HEK293 (cell line): ENCODE data around the gene ABHD16B.

Source experiments
- CTCF ChIA-PET: fragments of 350-600 bp; formaldehyde crosslinking; extraction: SDS; loops from one replicate; lab custom pipeline; 2021; ENCODE audit warnings: antibody characterized with exemption; lab: Yijun Ruan, JAX
- POLR2A ChIA-PET: fragments of 300-600 bp; formaldehyde crosslinking; extraction: SDS; loops from one replicate; lab custom pipeline; 2020; ENCODE audit warnings: antibody characterized with exemption, inconsistent platforms; lab: Yijun Ruan, JAX
- H3K27ac ChIP-seq: fragments of 200-500 bp; sonication (Bioruptor generic); 2 replicates; pipeline ENCODE4 v1.5.1; 2014; ENCODE audit warnings: low read depth, low read length, control low read depth, inconsistent platforms; ENCODE audit errors: extremely low read depth
- H3K36me3 ChIP-seq, 2 experiments: fragments of 200-500 bp in 1 of 2; sonication (Bioruptor generic) in 1 of 2; 1 replicate in 1 of 2; 2 replicates in 1 of 2; pipeline ENCODE4 v1.5.1; 2014 to 2017; ENCODE audit warnings: inconsistent platforms in 2 of 2, low read length in 2 of 2; ENCODE audit not compliant: control insufficient read depth in 2 of 2, insufficient read depth in 1 of 2
- H3K4me1 ChIP-seq: fragments of 200-500 bp; sonication (Bioruptor generic); 2 replicates; pipeline ENCODE4 v1.5.1; 2014; ENCODE audit warnings: mild to moderate bottlenecking, low read length, inconsistent platforms; ENCODE audit not compliant: control insufficient read depth, insufficient read depth
- H3K4me3 ChIP-seq: 2 replicates; pipeline ENCODE4 v1.5.1; 2011; ENCODE audit warnings: low read depth, mild to moderate bottlenecking, control low read depth, low read length, moderate library complexity
- H3K9me3 ChIP-seq: fragments of 200-500 bp; sonication (Bioruptor generic); 2 replicates; pipeline ENCODE4 v1.5.1; 2014; ENCODE audit warnings: low read depth, low read length, inconsistent platforms; ENCODE audit not compliant: control insufficient read depth, insufficient read depth
- HOXC10 ChIP-seq: sonication (generic); formaldehyde crosslinking; IDR thresholded peaks from 2 replicates; pipeline ENCODE4 v1.8.1; 2023; ENCODE audit warnings: mild to moderate bottlenecking, missing genetic modification reagents
- OSR2 ChIP-seq: fragments of 450-650 bp; formaldehyde crosslinking; IDR thresholded peaks from 2 replicates; pipeline ENCODE4 v1.5.1; 2016; ENCODE audit warnings: missing biosample characterization, missing genetic modification characterization
- SCRT2 ChIP-seq: fragments of 450-650 bp; formaldehyde crosslinking; IDR thresholded peaks from 2 replicates; pipeline ENCODE4 v1.5.1; 2016; ENCODE audit warnings: missing biosample characterization, missing genetic modification characterization
- ZBTB17 ChIP-seq: fragments of 450-650 bp; formaldehyde crosslinking; IDR thresholded peaks from 2 replicates; pipeline ENCODE4 v1.5.1; 2016; ENCODE audit warnings: missing biosample characterization, missing genetic modification characterization
- ZEB2 ChIP-seq: fragments of 450-650 bp; formaldehyde crosslinking; IDR thresholded peaks from 2 replicates; pipeline ENCODE4 v1.5.1; 2016; ENCODE audit warnings: missing biosample characterization, missing genetic modification characterization
- ZNF10 ChIP-seq: fragments of 450-650 bp; formaldehyde crosslinking; IDR thresholded peaks from 2 replicates; pipeline ENCODE4 v1.5.1; 2017; ENCODE audit warnings: missing biosample characterization, missing genetic modification characterization
- ZNF155 ChIP-seq: fragments of 450-650 bp; formaldehyde crosslinking; IDR thresholded peaks from 2 replicates; pipeline ENCODE4 v1.5.1; 2016; ENCODE audit warnings: missing biosample characterization, missing genetic modification characterization
- ZNF16 ChIP-seq: fragments of 450-650 bp; formaldehyde crosslinking; IDR thresholded peaks from 2 replicates; pipeline ENCODE4 v1.5.1; 2016; ENCODE audit warnings: low read depth, missing biosample characterization, missing genetic modification characterization
- ZNF174 ChIP-seq: fragments of 450-650 bp; formaldehyde crosslinking; IDR thresholded peaks from 2 replicates; pipeline ENCODE4 v1.5.0; 2017; ENCODE audit warnings: missing biosample characterization, mild to moderate bottlenecking, missing genetic modification characterization
- ZNF311 ChIP-seq: fragments of 450-650 bp; formaldehyde crosslinking; IDR thresholded peaks from 2 replicates; pipeline ENCODE4 v1.5.1; 2017; ENCODE audit warnings: missing biosample characterization, missing genetic modification characterization, borderline replicate concordance
- ZNF558 ChIP-seq: fragments of 450-650 bp; formaldehyde crosslinking; IDR thresholded peaks from 2 replicates; pipeline ENCODE4 v1.5.1; 2016; ENCODE audit warnings: missing biosample characterization, missing genetic modification characterization
- ZNF560 ChIP-seq: fragments of 450-650 bp; formaldehyde crosslinking; IDR thresholded peaks from 2 replicates; pipeline ENCODE4 v1.5.1; 2017; ENCODE audit warnings: missing biosample characterization, missing genetic modification characterization, borderline replicate concordance
- ZNF585B ChIP-seq: fragments of 450-650 bp; formaldehyde crosslinking; IDR thresholded peaks from 2 replicates; pipeline ENCODE4 v1.5.1; 2016; ENCODE audit warnings: missing biosample characterization, missing genetic modification characterization
- ZNF654 ChIP-seq: fragments of 450-650 bp; formaldehyde crosslinking; IDR thresholded peaks from 2 replicates; pipeline ENCODE4 v1.5.1; 2016; ENCODE audit warnings: low read depth, missing biosample characterization, missing genetic modification characterization
- ZNF791 ChIP-seq: fragments of 450-650 bp; formaldehyde crosslinking; IDR thresholded peaks from 2 replicates; pipeline ENCODE4 v1.5.1; 2016; ENCODE audit warnings: missing biosample characterization, missing genetic modification characterization
- ZNF792 ChIP-seq: fragments of 450-650 bp; formaldehyde crosslinking; IDR thresholded peaks from 2 replicates; pipeline ENCODE4 v1.5.1; 2016; ENCODE audit warnings: missing biosample characterization, missing genetic modification characterization
- ZSCAN16 ChIP-seq: fragments of 450-650 bp; formaldehyde crosslinking; IDR thresholded peaks from 2 replicates; pipeline ENCODE4 v1.5.1; 2016; ENCODE audit warnings: missing biosample characterization, missing genetic modification characterization
- TF ChIP-seq, protein P1 (sequence below): fragments of 450-650 bp; formaldehyde crosslinking; IDR thresholded peaks from 2 replicates; pipeline ENCODE4 v1.5.1; 2017; ENCODE audit warnings: missing biosample characterization, missing genetic modification characterization
- TF ChIP-seq, protein P2 (sequence below): fragments of 450-650 bp; formaldehyde crosslinking; IDR thresholded peaks from 2 replicates; pipeline ENCODE4 v1.5.1; 2016; ENCODE audit warnings: missing biosample characterization, missing genetic modification characterization
- TF ChIP-seq, protein P3 (sequence below): fragments of 450-650 bp; formaldehyde crosslinking; IDR thresholded peaks from 2 replicates; pipeline ENCODE4 v1.5.1; 2016; ENCODE audit warnings: missing biosample characterization, missing genetic modification characterization
- TF ChIP-seq, protein P4 (sequence below): fragments of 450-650 bp; formaldehyde crosslinking; IDR thresholded peaks from 2 replicates; pipeline ENCODE4 v1.5.1; 2016; ENCODE audit warnings: missing biosample characterization, missing genetic modification characterization

The ABHD16B gene

DNA sequence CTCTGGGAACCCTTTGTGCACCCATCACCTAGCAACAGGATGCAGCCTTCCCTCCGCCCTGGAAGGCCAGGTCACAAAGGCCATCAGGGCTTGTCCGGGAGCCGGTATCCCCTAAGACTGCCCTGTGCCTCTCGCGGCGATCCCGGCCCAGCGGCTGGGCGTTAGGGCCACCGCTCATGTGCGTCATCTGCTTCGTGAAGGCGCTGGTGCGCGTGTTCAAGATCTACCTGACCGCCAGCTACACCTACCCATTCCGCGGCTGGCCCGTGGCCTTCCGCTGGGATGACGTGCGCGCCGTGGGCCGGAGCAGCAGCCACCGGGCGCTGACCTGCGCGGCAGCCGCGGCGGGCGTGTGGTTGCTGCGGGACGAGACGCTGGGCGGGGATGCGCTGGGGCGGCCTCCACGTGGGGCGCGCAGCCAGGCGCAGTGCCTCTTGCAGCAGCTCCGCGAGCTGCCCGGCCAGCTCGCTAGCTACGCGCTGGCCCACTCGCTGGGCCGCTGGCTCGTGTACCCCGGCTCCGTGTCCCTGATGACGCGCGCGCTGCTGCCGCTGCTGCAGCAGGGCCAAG is at the start of gene ABHD16B:
ABHD16B (plus strand) TSS at position 134 of the 570 bp plus-strand sequence; CDS start at position 177, 43 bp downstream.
- no peak within 1 kb of the TSS for H3K4me3 ChIP-seq
- no peak within 1 kb of the TSS for H3K27ac ChIP-seq
- no peaks in the 10 kb centered on the region for H3K9me3 ChIP-seq
- TF ChIP-seq ZNF311 (tag by site-specific recombination), result no peak
- no peak for TF ChIP-seq ZNF16 (tag by site-specific recombination)
- TF ChIP-seq ZSCAN16 (tag by site-specific recombination), result no peak
- CTCF ChIA-PET, result no interaction called here
- POLR2A ChIA-PET, result no interaction called here
- peaks cover 0 to 22% of the 10 kb centered on the region in 2 experiments; a peak in 2 of 3 replicates for H3K36me3 ChIP-seq
- no peaks in the 10 kb centered on the region for H3K4me1 ChIP-seq

DNA sequence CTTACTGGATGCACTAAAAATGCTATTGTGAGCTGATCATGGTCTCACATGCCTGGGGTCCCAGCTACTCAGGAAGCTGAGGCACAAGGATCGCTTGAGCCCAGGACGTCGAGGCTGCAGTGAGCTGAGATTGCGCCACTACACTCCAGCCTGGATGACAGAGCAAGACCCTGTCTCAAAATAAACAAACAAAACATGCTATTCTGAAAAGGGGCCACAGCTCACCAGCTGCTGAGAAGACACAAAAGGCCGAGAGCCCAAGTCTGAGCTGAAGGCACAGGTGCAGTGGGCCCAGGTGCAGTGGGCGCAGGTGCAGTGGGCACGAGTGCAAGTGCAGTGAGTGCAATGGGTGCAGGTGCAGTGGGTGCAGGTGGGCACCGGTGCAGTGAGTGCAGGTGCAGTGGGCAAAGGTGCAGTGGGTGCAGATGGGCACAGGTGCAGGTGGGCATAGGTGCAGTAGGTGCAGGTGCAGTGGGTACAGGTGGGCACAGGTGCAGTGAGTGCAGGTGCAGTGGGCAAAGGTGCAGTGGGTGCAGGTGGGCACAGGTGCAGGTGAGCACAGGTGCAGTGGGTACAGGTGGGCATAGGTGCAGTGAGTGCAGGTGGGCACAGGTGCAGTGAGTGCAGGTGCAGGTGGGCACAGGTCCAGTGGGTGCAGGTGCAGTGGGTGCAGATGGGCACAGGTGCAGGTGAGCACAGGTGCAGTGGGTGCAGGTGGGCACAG is 46.2 kb upstream of the ABHD16B start:
- peak; percentile 100 for TF ChIP-seq ZEB2 (tag by site-specific recombination)
- no peak for TF ChIP-seq ZNF560
- TF ChIP-seq, protein P1, sequence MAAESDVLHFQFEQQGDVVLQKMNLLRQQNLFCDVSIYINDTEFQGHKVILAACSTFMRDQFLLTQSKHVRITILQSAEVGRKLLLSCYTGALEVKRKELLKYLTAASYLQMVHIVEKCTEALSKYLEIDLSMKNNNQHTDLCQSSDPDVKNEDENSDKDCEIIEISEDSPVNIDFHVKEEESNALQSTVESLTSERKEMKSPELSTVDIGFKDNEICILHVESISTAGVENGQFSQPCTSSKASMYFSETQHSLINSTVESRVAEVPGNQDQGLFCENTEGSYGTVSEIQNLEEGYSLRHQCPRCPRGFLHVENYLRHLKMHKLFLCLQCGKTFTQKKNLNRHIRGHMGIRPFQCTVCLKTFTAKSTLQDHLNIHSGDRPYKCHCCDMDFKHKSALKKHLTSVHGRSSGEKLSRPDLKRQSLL (tag by site-specific recombination), result peak; percentile 75
- TF ChIP-seq, protein P2, sequence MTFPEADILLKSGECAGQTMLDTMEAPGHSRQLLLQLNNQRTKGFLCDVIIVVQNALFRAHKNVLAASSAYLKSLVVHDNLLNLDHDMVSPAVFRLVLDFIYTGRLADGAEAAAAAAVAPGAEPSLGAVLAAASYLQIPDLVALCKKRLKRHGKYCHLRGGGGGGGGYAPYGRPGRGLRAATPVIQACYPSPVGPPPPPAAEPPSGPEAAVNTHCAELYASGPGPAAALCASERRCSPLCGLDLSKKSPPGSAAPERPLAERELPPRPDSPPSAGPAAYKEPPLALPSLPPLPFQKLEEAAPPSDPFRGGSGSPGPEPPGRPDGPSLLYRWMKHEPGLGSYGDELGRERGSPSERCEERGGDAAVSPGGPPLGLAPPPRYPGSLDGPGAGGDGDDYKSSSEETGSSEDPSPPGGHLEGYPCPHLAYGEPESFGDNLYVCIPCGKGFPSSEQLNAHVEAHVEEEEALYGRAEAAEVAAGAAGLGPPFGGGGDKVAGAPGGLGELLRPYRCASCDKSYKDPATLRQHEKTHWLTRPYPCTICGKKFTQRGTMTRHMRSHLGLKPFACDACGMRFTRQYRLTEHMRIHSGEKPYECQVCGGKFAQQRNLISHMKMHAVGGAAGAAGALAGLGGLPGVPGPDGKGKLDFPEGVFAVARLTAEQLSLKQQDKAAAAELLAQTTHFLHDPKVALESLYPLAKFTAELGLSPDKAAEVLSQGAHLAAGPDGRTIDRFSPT (tag by site-specific recombination), result peak; percentile 81
- peak; percentile 46; the same call in 1 of the 2 replicates for TF ChIP-seq ZBTB17 (tag by site-specific recombination)
- TF ChIP-seq ZNF654, result no peak
- CTCF ChIA-PET, result no interaction called here
- POLR2A ChIA-PET, result no interaction called here
- Histone ChIP-seq H3K27ac (no peak overlapping the region), H3K36me3 (no peaks in the 10 kb centered on the region), H3K9me3 (no peaks in the 10 kb centered on the region), H3K4me3 (no peak overlapping the region), H3K4me1 (no peaks in the 10 kb centered on the region)

DNA sequence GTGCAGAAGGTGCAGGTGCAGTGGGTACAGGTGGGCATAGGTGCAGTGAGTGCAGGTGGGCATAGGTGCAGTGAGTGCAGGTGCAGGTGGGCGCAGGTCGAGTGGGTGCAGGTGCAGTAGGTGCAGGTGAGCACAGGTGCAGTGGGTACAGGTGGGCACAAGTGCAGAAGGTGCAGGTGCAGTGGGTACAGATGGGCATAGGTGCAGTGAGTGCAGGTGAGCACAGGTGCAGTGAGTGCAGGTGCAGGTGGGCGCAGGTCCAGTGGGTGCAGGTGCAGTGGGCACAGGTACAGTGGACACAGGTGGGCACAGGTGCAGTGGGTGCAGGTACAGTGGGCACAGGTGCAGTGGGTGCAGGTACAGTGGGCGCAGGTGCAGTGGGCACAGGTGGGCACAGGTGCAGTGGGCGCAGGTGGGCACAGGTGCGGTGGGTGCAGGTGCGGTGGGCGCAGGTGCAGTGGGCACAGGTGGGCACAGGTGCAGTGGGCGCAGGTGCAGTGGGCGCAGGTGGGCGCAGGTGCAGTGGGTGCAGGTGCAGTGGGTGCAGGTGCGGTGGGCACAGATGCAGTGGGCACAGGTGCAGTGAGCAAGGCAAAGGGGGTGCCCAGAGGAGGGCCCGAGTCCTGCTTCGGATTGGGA is 45.6 kb upstream of the ABHD16B start:
- H3K36me3 ChIP-seq, result no peaks in the 10 kb centered on the region
- no peaks in the 10 kb centered on the region for H3K9me3 ChIP-seq
- CTCF ChIA-PET, result no interaction called here
- TF ChIP-seq, protein P2 (tag by site-specific recombination), result peak; percentile 72
- TF ChIP-seq, protein P3, sequence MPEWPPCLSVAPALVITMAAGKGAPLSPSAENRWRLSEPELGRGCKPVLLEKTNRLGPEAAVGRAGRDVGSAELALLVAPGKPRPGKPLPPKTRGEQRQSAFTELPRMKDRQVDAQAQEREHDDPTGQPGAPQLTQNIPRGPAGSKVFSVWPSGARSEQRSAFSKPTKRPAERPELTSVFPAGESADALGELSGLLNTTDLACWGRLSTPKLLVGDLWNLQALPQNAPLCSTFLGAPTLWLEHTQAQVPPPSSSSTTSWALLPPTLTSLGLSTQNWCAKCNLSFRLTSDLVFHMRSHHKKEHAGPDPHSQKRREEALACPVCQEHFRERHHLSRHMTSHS (tag by site-specific recombination), result no peak
- no peak for TF ChIP-seq ZNF792
- TF ChIP-seq SCRT2 (tag by site-specific recombination), result no peak
- no peak for TF ChIP-seq ZNF10
- no peak for TF ChIP-seq ZNF174 (tag by site-specific recombination)
- peak; percentile 100 for TF ChIP-seq ZEB2 (tag by site-specific recombination)
- no peak for TF ChIP-seq ZNF585B (tag by site-specific recombination)
- TF ChIP-seq OSR2 (tag by site-specific recombination), result no peak
- TF ChIP-seq, protein P4, sequence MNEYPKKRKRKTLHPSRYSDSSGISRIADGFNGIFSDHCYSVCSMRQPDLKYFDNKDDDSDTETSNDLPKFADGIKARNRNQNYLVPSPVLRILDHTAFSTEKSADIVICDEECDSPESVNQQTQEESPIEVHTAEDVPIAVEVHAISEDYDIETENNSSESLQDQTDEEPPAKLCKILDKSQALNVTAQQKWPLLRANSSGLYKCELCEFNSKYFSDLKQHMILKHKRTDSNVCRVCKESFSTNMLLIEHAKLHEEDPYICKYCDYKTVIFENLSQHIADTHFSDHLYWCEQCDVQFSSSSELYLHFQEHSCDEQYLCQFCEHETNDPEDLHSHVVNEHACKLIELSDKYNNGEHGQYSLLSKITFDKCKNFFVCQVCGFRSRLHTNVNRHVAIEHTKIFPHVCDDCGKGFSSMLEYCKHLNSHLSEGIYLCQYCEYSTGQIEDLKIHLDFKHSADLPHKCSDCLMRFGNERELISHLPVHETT (tag by site-specific recombination), result no peak
- no peak for TF ChIP-seq ZNF791 (tag by site-specific recombination)
- no peak for TF ChIP-seq HOXC10
- no peak for TF ChIP-seq ZNF558 (tag by site-specific recombination)
- no peak for TF ChIP-seq ZNF155 (tag by site-specific recombination)
- POLR2A ChIA-PET, result no interaction called here
- H3K27ac ChIP-seq, result no peak overlapping the region
- H3K4me3 ChIP-seq, result no peak overlapping the region
- H3K4me1 ChIP-seq, result no peaks in the 10 kb centered on the region
